Endothelial cell of umbilical vein (primary cell): ENCODE measurements around the gene CTSC. TPM values are rescaled to one million over a fixed set of nuclear protein-coding genes. Genes with fewer than 3 reads are reported as not detected.

Experiments used
- BruUV-seq: library from RNA; stranded (reverse); fragments of 400-500 nt; replicated peaks from 2 replicates; lab custom pipeline; 2021; lab: Mats Ljungman, UMichigan
- CTCF ChIA-PET: fragments of 300-600, 350-600 bp; sonication (Branson Sonifier 250); formaldehyde crosslinking; loops from one replicate; lab custom pipeline; 2021; ENCODE audit warnings: antibody characterized with exemption, inconsistent platforms; lab: Charles Lee
- POLR2A ChIA-PET: fragments of 300-600, 350-600 bp; sonication (Branson Sonifier 250); formaldehyde crosslinking; loops from one replicate; lab custom pipeline; 2021; ENCODE audit warnings: antibody characterized with exemption, inconsistent platforms; lab: Charles Lee
- DNase-seq: peaks from one replicate; pipeline ENCODE4 v3.0.0-alpha.2; 2011; ENCODE audit warnings: low read depth, low spot score
- FAIRE-seq: peaks from 2 replicates; lab custom pipeline; 2011; peaks lifted over from hg19 to GRCh38; lab: Jason Lieb, UNC
- H2AFZ ChIP-seq: 2 replicates; pipeline ENCODE4 v1.6.0; 2012; ENCODE audit warnings: low read depth, low read length, control low read depth, inconsistent platforms
- H3K27ac ChIP-seq: 2 replicates; pipeline ENCODE4 v1.5.1; 2011; ENCODE audit warnings: low read depth, mild to moderate bottlenecking, control low read depth, low read length, moderate library complexity; ENCODE audit not compliant: insufficient read depth
- H3K27me3 ChIP-seq, 2 experiments: 2 replicates each; pipeline versions ENCODE4 v1.6.0 to v1.6.1; 2011; ENCODE audit warnings: low read length in 2 of 2, mixed read lengths in 1 of 2; ENCODE audit not compliant: control insufficient read depth in 2 of 2, insufficient read depth in 2 of 2
- H3K36me3 ChIP-seq, 2 experiments: 2 replicates in 1 of 2; 3 replicates in 1 of 2; pipeline ENCODE4 v1.5.1; 2011; ENCODE audit warnings: low read length in 2 of 2, mild to moderate bottlenecking in 1 of 2, moderate library complexity in 1 of 2; ENCODE audit not compliant: control insufficient read depth in 2 of 2, insufficient read depth in 2 of 2; ENCODE audit errors: extremely low read depth in 1 of 2
- H3K4me1 ChIP-seq: 3 replicates; pipeline ENCODE4 v1.5.1; 2011; ENCODE audit warnings: mild to moderate bottlenecking, low read length; ENCODE audit not compliant: control insufficient read depth, insufficient read depth; ENCODE audit errors: extremely low read depth
- H3K4me2 ChIP-seq: 2 replicates; pipeline ENCODE4 v1.6.1; 2011; ENCODE audit warnings: low read length, control low read depth, mixed read lengths; ENCODE audit not compliant: insufficient read depth
- H3K4me3 ChIP-seq, 3 experiments: fragments of 200-600 bp in 1 of 3; sonication (generic), shearing (Covaris generic) in 1 of 3; replicated peaks in 1 of 3; 2 replicates each; pipeline ENCODE4 v1.5.1; 2011 to 2016; ENCODE audit warnings: control low read depth in 3 of 3, low read length in 3 of 3, mild to moderate bottlenecking in 2 of 3, inconsistent platforms in 1 of 3, low read depth in 1 of 3, moderate library complexity in 1 of 3; ENCODE audit not compliant: insufficient read depth in 1 of 3
- H3K79me2 ChIP-seq: 2 replicates; pipeline ENCODE4 v1.6.0; 2012; ENCODE audit warnings: low read length, inconsistent platforms; ENCODE audit not compliant: control insufficient read depth, insufficient read depth
- H3K9ac ChIP-seq: replicated peaks from 2 replicates; pipeline ENCODE3; 2011; ENCODE audit warnings: low read length, control low read depth; ENCODE audit not compliant: insufficient read depth; ENCODE audit errors: extremely low read depth
- H3K9me1 ChIP-seq: replicated peaks from 3 replicates; pipeline ENCODE4 v1.6.0; 2011; ENCODE audit warnings: mild to moderate bottlenecking, low read length; ENCODE audit not compliant: control insufficient read depth, insufficient read depth; ENCODE audit errors: extremely low read depth
- H3K9me3 ChIP-seq: replicated peaks from 2 replicates; pipeline ENCODE4 v1.5.1; 2012; ENCODE audit warnings: low read length, inconsistent platforms; ENCODE audit not compliant: control insufficient read depth, insufficient read depth
- H4K20me1 ChIP-seq: replicated peaks from 2 replicates; pipeline ENCODE3; 2011; ENCODE audit warnings: mild to moderate bottlenecking, low read length; ENCODE audit not compliant: control insufficient read depth, insufficient read depth; ENCODE audit errors: extremely low read depth
- CTCF ChIP-seq, 2 donors: IDR thresholded peaks; 1 replicate in 1 of 2; 2 replicates in 1 of 2; pipeline ENCODE4 v1.5.1; 2011; ENCODE audit warnings: low read length in 2 of 2, mild to moderate bottlenecking in 2 of 2, moderate library complexity in 2 of 2, control low read depth in 1 of 2, inconsistent platforms in 1 of 2, low read depth in 1 of 2; ENCODE audit not compliant: insufficient read depth in 1 of 2; ENCODE audit errors: extremely low read depth in 1 of 2
- EZH2 ChIP-seq: IDR thresholded peaks from 2 replicates; pipeline ENCODE4 v1.6.1; 2012; ENCODE audit warnings: borderline replicate concordance, low read depth, mild to moderate bottlenecking, moderate library complexity, low read length, inconsistent platforms; ENCODE audit not compliant: severe bottlenecking
- GATA2 ChIP-seq: IDR thresholded peaks from 2 replicates; pipeline ENCODE4 v1.7.0; 2011; ENCODE audit warnings: low read depth, mild to moderate bottlenecking, moderate library complexity, mixed read lengths, low read length; ENCODE audit not compliant: insufficient read length, insufficient read depth
- JUN ChIP-seq: IDR thresholded peaks from 2 replicates; pipeline ENCODE4 v1.6.1; 2011; ENCODE audit warnings: borderline replicate concordance, low read depth; ENCODE audit not compliant: insufficient read length, insufficient read depth
- MAX ChIP-seq: IDR thresholded peaks from 2 replicates; pipeline ENCODE4 v1.6.1; 2011; ENCODE audit not compliant: insufficient read depth, insufficient read length
- MYC ChIP-seq: IDR thresholded peaks from one replicate; pipeline ENCODE4 v1.6.1; 2011; ENCODE audit warnings: mild to moderate bottlenecking, low read depth, low read length
- POLR2A ChIP-seq: IDR thresholded peaks from 2 replicates; pipeline ENCODE4 v1.6.1; 2012; ENCODE audit warnings: low read depth, mild to moderate bottlenecking, control low read depth, low read length
- POLR2AphosphoS5 ChIP-seq: IDR thresholded peaks from 2 replicates; pipeline ENCODE4 v1.6.1; 2012; ENCODE audit warnings: low read depth, mild to moderate bottlenecking, control low read depth, low read length, moderate library complexity; ENCODE audit not compliant: insufficient read depth
- dilution Hi-C: fragments of 300-500 bp; cut with MboI; formaldehyde crosslinking; loops from one replicate; pipeline ENCODE4 v1.15.0; 2019; ENCODE audit warnings: low sequenced_read_pairs; ENCODE audit not compliant: extremely low pct_ligation_motif_present
- intact Hi-C: fragments of 100-400 bp; cut with micrococcal nuclease; formaldehyde crosslinking; loops from one replicate; pipeline ENCODE4 v1.10.0; 2022
- polyA plus RNA-seq, 4 experiments: library from polyadenylated mRNA; depleted of rRNA in 3 of 4; stranded (reverse) in 3 of 4; unstranded in 1 of 4; fragments of >200 nt; gene quantifications; 2 replicates each; pipeline versions ENCODE4 v1.2.1 to v1.2.3, GENCODE V29; 2011 to 2012; ENCODE audit warnings: missing spikeins in 1 of 4
- total RNA-seq: library from RNA; stranded (reverse); gene quantifications from 2 replicates; pipeline ENCODE4 v1.2.3, GENCODE V29; 2021

CTSC gene
- total and polyA plus RNA-seq, 2 donors (not counting 3 experiments of a cell fraction or from before 2014, with no cell fraction given): 130 to 186 TPM

- no peak overlapping the region for H3K27ac ChIP-seq
- H3K9me1 ChIP-seq: no peaks in the 10 kb centered on the region
- DNase-seq: no peak
- no peaks in the 10 kb centered on the region for H3K27me3 ChIP-seq
- no peaks in the 10 kb centered on the region for H3K9me3 ChIP-seq
- CTCF ChIA-PET: interaction anchor here (0.9 to 1.6 kb wide), 3 partner anchors 159 to 368 kb away, joined by 3 to 5 read pairs (median 4); no protein-coding TSS in a partner anchor
- intact Hi-C loops (no loop called here), dilution Hi-C loops (no loop called here)
- no peaks in the 10 kb centered on the region for H4K20me1 ChIP-seq
- H3K9ac ChIP-seq: no peak overlapping the region
- no peak for FAIRE-seq
- peaks cover 3% of the 10 kb centered on the region for H3K4me1 ChIP-seq
- peak overlapping the region; percentile 7 for H3K4me2 ChIP-seq
- TF ChIP-seq CTCF (IDR thresholded peaks at IDR 0.05; ENCODE audit: extremely low read depth in 1 of 2, insufficient read depth in 1 of 2, low read depth in 1 of 2, low read length in 2 of 2): no peak
- TF ChIP-seq GATA2: no peak
- no peak for TF ChIP-seq JUN
- TF ChIP-seq POLR2AphosphoS5: no peak
- no peak for TF ChIP-seq MAX
- TF ChIP-seq POLR2A: no peak
- no peak for TF ChIP-seq MYC
- TF ChIP-seq EZH2: no peak
- no peaks in the 10 kb centered on the region for H3K36me3 ChIP-seq
- POLR2A ChIA-PET: no interaction called here
- H3K4me3 ChIP-seq: no peak overlapping the region
- no peaks in the 10 kb centered on the region for H3K79me2 ChIP-seq
- H2AFZ ChIP-seq: peak overlapping the region; percentile 31
- no TSS peak for BruUV-seq
Observed at GRCh38 chr11:88384669-88385005, 47.1 kb upstream of the CTSC start.
